NCI-H510A treated with DMSO at 0.1 percent for 48 hours (cell line): ENCODE results near the gene MUSTN1.

ENCODE experiments used
- DNase-seq: peaks from one replicate; lab custom pipeline; 2025; lab: John Stamatoyannopoulos, UW

MUSTN1 gene

GRCh38 chr3:52834871-52835501 lies at the start of gene MUSTN1:
MUSTN1 (minus strand) TSS chr3:52835019; CDS start chr3:52834948, 71 bp downstream.
- DNase-seq: no peak

DNA sequence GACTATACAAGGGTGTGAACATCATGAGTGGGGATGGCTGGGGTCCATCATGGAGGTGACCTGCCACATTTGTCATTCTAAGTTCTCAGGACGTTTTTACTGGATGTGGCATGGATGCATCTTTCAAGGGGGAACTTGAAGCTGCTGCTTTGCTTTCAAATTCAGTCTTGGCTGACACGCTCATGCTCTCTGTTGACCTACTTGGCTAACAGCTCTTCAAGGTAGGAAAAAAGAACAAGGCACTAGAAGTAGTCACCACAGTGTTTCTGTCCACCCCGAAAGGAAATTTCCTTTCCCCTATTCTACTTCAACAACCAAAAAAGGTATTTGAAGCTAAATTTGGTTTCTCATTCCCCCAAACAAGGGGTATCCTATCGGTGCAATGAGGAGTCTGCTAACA lies 47.6 kb upstream of the MUSTN1 start:
- no peak for DNase-seq

GRCh38 chr3:52881871-52882270 lies 47.1 kb upstream of the MUSTN1 start:
- no peak for DNase-seq

DNA sequence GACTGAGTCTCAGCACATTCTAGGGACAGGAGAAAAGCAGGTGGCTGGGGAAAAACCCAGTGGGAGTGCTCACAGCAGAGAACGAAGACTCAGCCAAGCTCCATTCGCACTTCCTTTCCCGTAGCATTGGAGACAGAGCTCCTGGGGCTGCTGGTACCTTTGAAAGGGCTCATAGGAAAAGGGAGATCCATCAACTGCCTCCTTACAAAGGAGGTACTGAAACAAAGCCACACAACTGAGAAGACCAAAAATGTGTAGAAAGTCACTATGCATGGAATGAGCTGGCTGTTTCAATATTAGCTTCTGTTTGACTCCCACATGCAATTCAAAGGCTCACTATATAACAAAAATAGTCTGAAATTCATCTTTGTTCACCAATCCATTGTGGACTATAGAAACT lies 45.7 kb upstream of the MUSTN1 start:
- no peak for DNase-seq

- peak; percentile 21 for DNase-seq
Observed at GRCh38 chr3:52880047-52880446, 45.2 kb upstream of the MUSTN1 start.

DNA sequence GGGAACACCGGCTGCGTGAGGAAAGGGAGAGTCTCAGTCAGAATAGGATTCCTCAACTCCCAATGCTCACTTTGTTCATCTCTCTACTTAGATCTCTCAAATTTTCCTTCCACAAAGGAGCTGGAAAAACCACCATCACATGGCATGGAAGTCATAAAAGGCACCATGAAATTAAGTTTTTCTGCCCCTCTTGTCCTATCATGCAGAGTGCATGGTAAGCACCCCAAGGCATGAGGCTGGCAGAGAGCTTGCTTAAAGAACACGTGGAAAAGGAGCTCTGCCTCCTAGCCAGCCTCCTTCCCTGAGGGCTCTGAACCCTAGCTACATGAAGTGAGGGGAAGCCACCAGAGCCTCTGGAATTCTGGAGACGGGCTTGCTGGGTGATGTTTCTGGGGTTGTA lies 44.8 kb upstream of the MUSTN1 start:
- DNase-seq: no peak

GRCh38 chr3:52879090-52879489 lies 44.3 kb upstream of the MUSTN1 start:
- DNase-seq: no peak

- no peak for DNase-seq
Observed at GRCh38 chr3:52877085-52877484, 42.3 kb upstream of the MUSTN1 start.

DNA sequence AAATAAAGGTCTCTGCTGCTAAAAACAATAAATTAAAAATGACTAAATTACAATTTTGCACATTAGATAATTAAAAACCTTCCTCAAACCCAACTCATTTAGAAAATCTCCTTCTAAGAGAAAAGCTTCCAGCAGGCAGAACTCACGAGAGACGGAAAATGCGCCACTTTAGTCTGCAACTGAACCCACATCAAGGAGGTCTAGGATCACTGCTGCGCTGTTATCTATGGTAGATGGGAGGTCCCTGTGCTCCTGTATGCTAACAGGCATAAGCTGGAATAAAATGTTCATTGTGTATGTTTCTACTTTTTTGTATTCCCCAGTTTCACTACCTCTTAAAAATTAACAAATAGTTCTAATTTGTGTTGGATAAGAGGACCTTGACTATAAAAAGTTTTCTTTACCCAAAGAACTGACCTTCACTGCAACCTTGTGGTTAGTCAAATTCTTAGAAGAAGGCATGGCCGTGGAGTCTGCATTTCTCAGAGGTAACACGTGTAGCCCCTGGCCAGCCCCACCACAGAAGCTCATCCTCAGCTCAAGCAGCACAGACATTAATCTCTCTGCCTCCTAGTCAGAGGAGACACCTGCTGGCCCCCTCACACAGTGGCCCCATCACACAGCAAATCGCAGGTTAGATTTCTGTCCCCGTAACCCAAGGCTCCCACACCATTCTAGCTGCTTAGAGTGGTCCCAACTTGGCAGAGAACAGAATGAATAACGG lies 40.2 kb upstream of the MUSTN1 start:
- DNase-seq: no peak

GRCh38 chr3:52874160-52874701 lies 39.4 kb upstream of the MUSTN1 start:
- DNase-seq: no peak

GRCh38 chr3:52873433-52874159 lies 38.8 kb upstream of the MUSTN1 start:
- no peak for DNase-seq

DNA sequence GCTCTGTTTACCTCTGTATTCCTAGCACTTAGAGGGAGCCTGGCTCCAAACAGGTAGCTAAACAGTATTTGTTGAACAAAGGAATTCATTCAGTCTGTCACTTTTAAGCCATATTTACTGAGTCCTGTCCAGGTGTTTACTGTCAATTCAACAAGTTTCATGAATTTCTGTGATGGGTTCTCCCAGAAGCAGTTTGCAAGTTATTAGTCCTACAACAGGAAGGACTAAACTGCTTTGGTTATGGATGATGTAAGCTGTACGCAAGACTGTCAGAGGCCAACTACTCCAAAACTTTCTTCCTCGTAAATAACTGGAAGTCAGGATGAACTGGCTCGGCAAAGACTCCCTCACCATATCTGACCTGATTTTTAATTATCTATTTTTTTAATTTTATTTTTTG lies 37.4 kb upstream of the MUSTN1 start:
- no peak for DNase-seq

GRCh38 chr3:52871761-52872160 lies 36.9 kb upstream of the MUSTN1 start:
- no peak for DNase-seq

DNA sequence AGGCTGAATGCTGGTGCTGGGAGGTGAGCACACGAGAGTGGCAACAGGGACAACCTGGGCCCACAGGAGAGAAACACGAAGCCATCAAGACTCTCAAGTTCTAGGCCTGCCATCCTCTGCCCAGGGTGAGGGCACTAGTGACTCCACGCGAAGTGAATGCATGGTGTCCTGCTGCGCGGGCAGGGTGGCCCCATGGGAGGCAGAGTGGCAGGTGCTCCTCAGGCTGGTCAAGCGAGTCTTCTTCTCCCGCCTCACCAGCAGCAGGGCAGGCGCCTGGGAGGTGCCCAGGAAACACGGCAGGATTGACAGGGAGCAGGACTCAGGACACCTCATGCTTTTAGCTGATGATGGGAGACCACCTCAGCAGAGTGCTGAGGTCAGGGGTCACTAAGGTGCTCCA lies 35.7 kb upstream of the MUSTN1 start:
- DNase-seq: no peak

DNA sequence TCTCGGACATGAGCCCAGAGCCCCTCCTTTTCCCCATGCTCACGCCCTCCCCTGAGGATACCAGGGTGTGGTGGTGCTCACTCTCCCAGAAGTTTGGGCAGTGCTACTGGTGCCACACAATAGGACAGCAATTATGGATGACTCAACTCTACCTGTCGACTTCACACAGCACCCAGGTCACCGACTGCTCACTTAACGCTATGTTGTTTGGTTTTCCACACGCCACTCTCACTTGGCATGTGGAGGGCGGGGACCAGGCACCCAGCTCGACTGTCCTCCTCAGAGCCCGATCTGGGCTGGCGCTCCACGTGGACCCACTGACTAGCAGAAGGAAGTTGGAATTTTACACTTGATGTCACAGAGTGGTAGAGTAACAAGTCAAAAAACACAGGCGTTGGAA lies 31.6 kb upstream of the MUSTN1 start:
- DNase-seq: no peak

GRCh38 chr3:52865994-52866393 lies 31.2 kb upstream of the MUSTN1 start:
- no peak for DNase-seq

GRCh38 chr3:52860424-52860768 lies 25.6 kb upstream of the MUSTN1 start:
- no peak for DNase-seq

- DNase-seq: no peak
Observed at GRCh38 chr3:52859686-52860423, 25.0 kb upstream of the MUSTN1 start.

GRCh38 chr3:52857864-52858263 lies 23.0 kb upstream of the MUSTN1 start:
- no peak for DNase-seq

DNA sequence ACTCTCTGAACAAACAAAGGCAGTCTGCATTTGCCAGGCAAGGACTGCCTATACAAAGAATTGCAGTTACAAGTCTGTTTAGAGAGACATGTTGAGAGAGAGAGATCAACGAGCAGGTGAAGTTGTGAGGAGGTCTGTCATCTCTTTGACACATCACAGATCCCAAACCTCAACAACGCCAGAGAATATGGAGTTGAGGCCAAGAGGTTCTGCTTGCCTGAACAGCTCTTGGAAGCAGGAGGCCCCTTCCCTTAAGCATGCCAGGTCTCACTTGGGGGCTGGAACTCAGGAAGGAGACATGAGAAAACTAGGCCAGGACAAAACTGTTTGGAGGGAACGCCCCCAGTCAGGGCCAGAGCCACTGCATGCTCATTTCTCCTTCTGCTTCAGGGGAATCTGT lies 22.3 kb upstream of the MUSTN1 start:
- no peak for DNase-seq

- DNase-seq: no peak
Observed at GRCh38 chr3:52856666-52857065, 21.8 kb upstream of the MUSTN1 start.

GRCh38 chr3:52854013-52854412 lies 19.2 kb upstream of the MUSTN1 start:
- DNase-seq: no peak
